Pericardium fibroblast (primary cell): ENCODE data around the gene SLAMF8. TPM values are rescaled to one million over a fixed set of nuclear protein-coding genes. Genes with fewer than 3 reads are reported as not detected.

ENCODE experiments used
- total RNA-seq: library from RNA; depleted of rRNA; stranded (reverse); fragments of >200 nt; gene quantifications from 2 replicates; pipeline ENCODE4 v1.2.3, GENCODE V29; 2015

Gene SLAMF8
- 0.09 and 1.5 TPM in 2 replicates for total RNA-seq

GRCh38 chr1:159826441-159827101 lies at the start of gene SLAMF8:
Gene SLAMF8, plus strand, starts transcription at chr1:159826873. Its CDS starts 26 bp downstream, at chr1:159826899.

DNA sequence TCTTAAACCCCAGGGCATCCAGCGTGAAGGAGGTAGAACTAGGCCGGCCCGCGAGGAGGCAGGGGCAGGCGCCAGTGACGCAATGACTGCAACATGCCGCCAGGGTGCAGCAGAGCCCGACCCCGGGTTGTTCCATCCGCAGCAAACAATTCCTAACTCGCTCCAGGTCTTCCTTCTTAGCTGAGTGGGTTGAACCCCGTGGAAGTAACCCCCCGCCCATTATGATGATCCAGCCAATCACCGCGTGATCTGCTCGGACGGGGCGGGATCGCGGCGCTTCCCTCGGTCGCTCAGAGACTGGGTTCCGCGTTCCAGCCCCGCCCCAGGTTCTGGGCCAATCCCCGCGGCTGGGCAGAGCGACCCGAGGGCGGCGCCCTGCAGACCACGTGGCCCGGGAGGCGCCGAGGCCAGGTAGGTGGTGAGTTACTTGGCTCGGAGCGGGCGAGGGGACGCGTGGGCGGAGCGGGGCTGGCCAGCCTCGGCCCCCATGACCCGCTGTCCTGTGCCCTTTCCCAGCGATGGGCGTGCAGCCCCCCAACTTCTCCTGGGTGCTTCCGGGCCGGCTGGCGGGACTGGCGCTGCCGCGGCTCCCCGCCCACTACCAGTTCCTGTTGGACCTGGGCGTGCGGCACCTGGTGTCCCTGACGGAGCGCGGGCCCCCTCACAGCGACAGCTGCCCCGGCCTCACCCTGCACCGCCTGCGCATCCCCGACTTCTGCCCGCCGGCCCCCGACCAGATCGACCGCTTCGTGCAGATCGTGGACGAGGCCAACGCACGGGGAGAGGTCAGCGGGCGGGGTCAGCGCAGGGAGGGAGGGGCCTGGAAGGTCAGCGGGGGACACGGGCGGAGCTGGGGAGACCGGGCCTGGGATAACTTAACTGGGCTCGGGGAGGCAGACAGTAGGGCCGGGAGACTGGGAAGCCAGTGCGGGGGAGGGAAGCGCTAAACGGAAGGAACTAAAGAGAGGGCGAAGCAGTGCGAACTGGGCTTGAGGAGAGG lies 45.8 kb upstream of the SLAMF8 start, which contains the start of gene DUSP23:
TSS of gene DUSP23 (plus strand) at position 380 of the 1,000 bp plus-strand sequence. CDS start at position 519, 139 bp downstream.

GRCh38 chr1:159802111-159802510 lies 24.6 kb upstream of the SLAMF8 start, which contains the start of gene FCRL6:
Gene FCRL6, plus strand, starts transcription at chr1:159802360. Its CDS starts 65 bp downstream, at chr1:159802425.

GRCh38 chr1:159862557-159862956 lies 35.9 kb downstream of the SLAMF8 start, which contains the start of gene VSIG8:
Gene VSIG8, minus strand, starts transcription at chr1:159862657. Its CDS starts 136 bp downstream, at chr1:159862521.

Other genes with a start within 250 kb of the SLAMF8 start
- gene APCS, start 239.0 kb upstream of the SLAMF8 start, total RNA-seq = not detected in 2 replicates
- gene CRP, start 112.3 kb upstream of the SLAMF8 start, total RNA-seq = 0.23 TPM in 1 of 2 replicates, not detected in the other
- gene DUSP23, start 45.9 kb upstream of the SLAMF8 start, total RNA-seq = 36.9 and 104 TPM in 2 replicates
- not detected in 2 replicates for gene FCRL6, start 24.5 kb upstream of the SLAMF8 start, total RNA-seq
- gene VSIG8, start 35.8 kb downstream of the SLAMF8 start, total RNA-seq = 0.12 TPM in 1 of 2 replicates, not detected in the other
- 0.12 TPM in 1 of 2 replicates, not detected in the other for gene CFAP45, start 73.3 kb downstream of the SLAMF8 start, total RNA-seq
- 251 and 454 TPM in 2 replicates for gene TAGLN2, start 98.6 kb downstream of the SLAMF8 start, total RNA-seq
- 0.09 and 2.0 TPM in 2 replicates for gene IGSF9, start 118.7 kb downstream of the SLAMF8 start, total RNA-seq
- not detected in 2 replicates for gene SLAMF9, start 127.4 kb downstream of the SLAMF8 start, total RNA-seq
- gene PIGM, start 205.1 kb downstream of the SLAMF8 start, total RNA-seq = 2.3 TPM in 2 replicates
- 0.12 TPM in 1 of 2 replicates, not detected in the other for gene KCNJ10, start 243.3 kb downstream of the SLAMF8 start, total RNA-seq